ENCODE results near the gene CHD6.

Gene CHD6

DNA sequence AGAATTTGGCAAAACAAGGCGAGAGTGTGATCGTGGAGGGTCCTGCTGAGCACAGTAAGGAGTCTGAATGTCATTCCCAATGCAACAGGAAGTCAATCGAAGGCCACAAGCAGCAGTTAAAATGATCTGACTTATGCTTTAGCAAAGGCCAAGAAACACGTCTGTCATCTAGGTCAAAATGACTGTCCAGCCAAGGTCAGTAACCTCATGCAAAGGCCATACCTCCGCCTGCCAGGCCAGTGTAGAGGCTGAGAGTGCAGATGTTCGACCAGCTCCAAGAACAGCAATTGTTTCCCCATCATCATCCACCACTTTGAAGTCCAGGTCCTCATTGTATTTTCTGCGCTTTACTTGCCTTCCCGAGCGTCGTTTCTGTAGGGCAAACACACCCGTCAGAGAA lies 105.6 kb downstream of the CHD6 start:
- no peak overlapping the region for H3K4me3 ChIP-seq (replicated peaks in 1 of 2; ENCODE audit: low read depth in 2 of 2, low read length in 2 of 2)
- DNase-seq (ENCODE audit: low read depth in 2 of 2), result no peak
- TF ChIP-seq, protein P1, sequence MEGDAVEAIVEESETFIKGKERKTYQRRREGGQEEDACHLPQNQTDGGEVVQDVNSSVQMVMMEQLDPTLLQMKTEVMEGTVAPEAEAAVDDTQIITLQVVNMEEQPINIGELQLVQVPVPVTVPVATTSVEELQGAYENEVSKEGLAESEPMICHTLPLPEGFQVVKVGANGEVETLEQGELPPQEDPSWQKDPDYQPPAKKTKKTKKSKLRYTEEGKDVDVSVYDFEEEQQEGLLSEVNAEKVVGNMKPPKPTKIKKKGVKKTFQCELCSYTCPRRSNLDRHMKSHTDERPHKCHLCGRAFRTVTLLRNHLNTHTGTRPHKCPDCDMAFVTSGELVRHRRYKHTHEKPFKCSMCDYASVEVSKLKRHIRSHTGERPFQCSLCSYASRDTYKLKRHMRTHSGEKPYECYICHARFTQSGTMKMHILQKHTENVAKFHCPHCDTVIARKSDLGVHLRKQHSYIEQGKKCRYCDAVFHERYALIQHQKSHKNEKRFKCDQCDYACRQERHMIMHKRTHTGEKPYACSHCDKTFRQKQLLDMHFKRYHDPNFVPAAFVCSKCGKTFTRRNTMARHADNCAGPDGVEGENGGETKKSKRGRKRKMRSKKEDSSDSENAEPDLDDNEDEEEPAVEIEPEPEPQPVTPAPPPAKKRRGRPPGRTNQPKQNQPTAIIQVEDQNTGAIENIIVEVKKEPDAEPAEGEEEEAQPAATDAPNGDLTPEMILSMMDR (IDR thresholded peaks at IDR 0.05; ENCODE audit: low read depth, low read length), result no peak

DNA sequence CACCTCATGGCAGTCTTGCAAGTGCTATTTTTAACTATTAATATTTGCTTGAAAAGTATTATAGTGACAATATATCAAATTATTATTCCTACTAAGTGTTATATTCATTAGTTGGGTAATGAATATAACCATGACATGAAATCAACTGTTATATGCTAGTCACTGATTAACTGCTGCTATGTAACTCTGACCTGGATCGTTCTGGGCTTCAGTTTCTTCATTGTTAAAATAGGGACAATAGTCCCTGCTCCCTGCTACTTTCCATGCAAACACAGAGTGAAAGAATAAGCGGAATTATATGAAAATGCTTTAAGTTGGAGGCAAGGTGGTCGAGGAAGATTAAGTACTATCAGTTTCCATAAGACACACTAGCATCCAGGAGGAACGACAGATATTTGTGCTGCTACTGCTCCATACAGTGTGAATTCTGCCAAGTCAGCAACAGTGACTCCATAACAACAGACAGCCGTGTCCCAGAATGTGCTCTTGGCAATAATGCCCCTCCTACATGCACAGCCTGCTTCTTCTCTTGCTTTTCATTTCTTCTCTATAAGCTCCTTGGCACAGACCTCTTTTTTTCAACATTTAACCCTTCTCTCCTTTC lies 107.2 kb downstream of the CHD6 start:
- no peak overlapping the region for H3K4me3 ChIP-seq (replicated peaks in 1 of 2; ENCODE audit: low read depth in 2 of 2, low read length in 2 of 2)
- DNase-seq (ENCODE audit: low read depth in 2 of 2), result no peak
- TF ChIP-seq, protein P1 (IDR thresholded peaks at IDR 0.05; ENCODE audit: low read depth, low read length), result no peak

DNA sequence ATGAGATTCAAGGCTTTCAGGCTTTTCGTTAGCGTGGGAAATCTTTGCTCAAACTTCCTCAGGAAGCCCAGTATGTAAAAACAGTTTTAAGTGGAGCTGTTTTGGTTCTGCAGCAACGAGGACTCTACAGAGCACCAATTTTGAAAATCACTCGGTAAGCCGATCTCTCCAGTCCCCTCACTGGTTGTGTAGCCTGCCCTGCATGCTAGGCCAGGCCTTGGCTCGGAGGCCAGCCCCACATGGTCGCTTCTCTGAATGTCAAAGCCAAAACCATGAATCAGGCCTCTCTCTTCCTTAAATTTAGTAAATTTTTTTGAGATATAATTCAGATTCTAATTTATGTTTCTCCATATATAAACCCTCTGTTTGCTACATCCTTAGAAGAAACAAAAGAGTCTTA lies 108.0 kb downstream of the CHD6 start:
- TF ChIP-seq, protein P1 (IDR thresholded peaks at IDR 0.05; ENCODE audit: low read depth, low read length), result no peak
- no peak overlapping the region for H3K4me3 ChIP-seq (replicated peaks in 1 of 2; ENCODE audit: low read depth in 2 of 2, low read length in 2 of 2)
- no peak for DNase-seq (ENCODE audit: low read depth in 2 of 2)

DNA sequence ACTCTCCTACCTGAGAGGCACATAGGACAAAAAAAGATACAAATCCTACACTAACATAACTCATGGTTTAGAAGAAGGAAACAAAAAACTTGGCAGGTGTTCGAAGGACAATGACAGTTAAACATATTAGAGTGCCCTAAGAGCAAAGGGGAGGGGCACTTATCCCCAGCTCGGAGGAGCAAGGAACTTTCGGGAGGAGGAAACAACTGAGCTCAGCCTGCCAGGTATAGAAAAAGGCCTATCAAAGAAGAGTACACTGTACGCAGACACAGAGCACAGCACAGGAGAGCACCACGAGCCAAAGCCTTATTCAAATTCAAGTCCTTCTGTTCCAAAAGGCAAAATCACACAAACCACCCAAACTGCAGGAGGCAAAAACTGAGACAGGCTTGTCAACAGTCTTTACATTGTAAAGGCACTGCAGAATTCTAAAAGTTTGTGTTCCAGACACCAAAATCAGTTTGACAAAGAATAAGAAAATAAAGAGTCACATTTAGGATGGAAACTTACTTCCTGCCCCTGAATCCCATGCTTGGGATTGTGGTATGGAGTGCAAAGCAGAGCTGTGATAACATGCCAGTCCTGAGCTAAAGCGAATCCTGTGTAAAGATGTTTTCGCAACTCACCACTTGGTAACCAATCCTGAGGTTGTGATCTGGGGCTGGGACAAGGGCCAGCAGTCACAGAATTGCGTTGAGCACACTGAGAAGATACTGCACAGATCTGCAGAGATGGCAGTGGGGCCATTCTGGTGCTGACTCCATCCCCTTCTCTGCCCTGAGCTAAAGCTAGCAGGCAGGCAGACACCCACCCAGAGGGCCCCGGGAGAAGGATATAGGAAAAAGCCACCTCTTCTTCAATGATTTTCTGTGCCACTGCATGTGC lies 108.6 kb downstream of the CHD6 start:
- peak; percentile 35 to 75 for DNase-seq (ENCODE audit: low read depth in 2 of 2)
- no peak overlapping the region for H3K4me3 ChIP-seq (replicated peaks in 1 of 2; ENCODE audit: low read depth in 2 of 2, low read length in 2 of 2)
- TF ChIP-seq, protein P1 (IDR thresholded peaks at IDR 0.05; ENCODE audit: low read depth, low read length), result no peak

DNA sequence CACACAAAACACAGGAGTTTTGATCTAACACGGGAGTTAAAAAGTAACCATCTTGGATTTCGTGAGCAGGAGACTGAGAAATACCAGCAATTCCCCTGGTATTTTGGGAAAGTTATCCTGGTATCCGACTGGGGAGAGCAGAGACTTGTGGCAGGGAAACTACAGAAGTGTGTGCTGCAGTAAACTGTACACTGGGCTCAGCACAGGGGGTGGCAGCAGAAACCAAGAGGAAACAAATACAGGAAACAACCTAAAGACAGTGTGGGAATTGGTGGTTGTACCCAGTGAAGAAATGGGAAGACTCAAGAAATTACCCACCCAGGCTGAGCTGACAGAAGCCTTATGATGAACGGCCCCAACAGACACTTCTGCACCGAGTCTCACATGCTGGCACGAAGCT lies 109.8 kb downstream of the CHD6 start:
- DNase-seq (ENCODE audit: low read depth in 2 of 2), result no peak
- H3K4me3 ChIP-seq (replicated peaks in 1 of 2; ENCODE audit: low read depth in 2 of 2, low read length in 2 of 2), result no peak overlapping the region
- TF ChIP-seq, protein P1 (IDR thresholded peaks at IDR 0.05; ENCODE audit: low read depth, low read length), result no peak

DNA sequence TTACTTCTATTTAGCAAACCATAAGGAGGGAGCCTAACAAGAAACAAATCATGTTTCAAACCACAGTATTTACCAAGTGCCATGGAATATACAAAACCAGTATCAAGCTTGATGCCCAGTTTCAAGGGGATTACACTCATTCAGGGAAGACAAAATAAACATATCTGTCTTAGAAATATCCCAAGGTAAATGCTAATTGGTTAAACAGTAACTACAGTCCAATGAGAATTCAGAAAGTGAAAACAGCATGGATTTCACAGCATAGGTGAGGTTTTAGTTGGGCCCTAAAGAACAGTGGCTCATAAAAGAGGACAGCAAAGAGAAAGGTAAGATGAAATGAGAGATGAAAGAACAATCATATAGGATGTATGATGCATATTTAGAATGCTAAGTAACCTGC lies 110.3 kb downstream of the CHD6 start:
- no peak for DNase-seq (ENCODE audit: low read depth in 2 of 2)
- TF ChIP-seq, protein P1 (IDR thresholded peaks at IDR 0.05; ENCODE audit: low read depth, low read length), result no peak
- no peak overlapping the region for H3K4me3 ChIP-seq (replicated peaks in 1 of 2; ENCODE audit: low read depth in 2 of 2, low read length in 2 of 2)
